IPS-20b (cell line): ENCODE measurements around the gene TMEM176A.
A peak's percentile ranks its signal among the peaks of the same experiment; 100 is the strongest.

Experiments
- H3K27ac ChIP-seq: one replicate; pipeline ENCODE4 v1.5.1; 2013; ENCODE audit warnings: low read length
- H3K27me3 ChIP-seq: 2 replicates; pipeline ENCODE4 v1.6.1; 2013; ENCODE audit warnings: mild to moderate bottlenecking, low read length, inconsistent platforms; ENCODE audit not compliant: insufficient read depth
- H3K36me3 ChIP-seq: 2 replicates; pipeline ENCODE4 v1.6.1; 2013; ENCODE audit warnings: low read depth, mild to moderate bottlenecking, inconsistent platforms, low read length, moderate library complexity; ENCODE audit not compliant: insufficient read depth
- H3K4me1 ChIP-seq: 2 replicates; pipeline ENCODE4 v1.6.1; 2013; ENCODE audit warnings: mild to moderate bottlenecking, control low read depth, inconsistent platforms, low read length, moderate library complexity; ENCODE audit not compliant: insufficient read depth
- H3K4me3 ChIP-seq: 2 replicates; pipeline ENCODE4 v1.5.1; 2013; ENCODE audit warnings: mild to moderate bottlenecking, low read length, inconsistent platforms
- H3K9ac ChIP-seq: 2 replicates; pipeline ENCODE4 v1.6.1; 2013; ENCODE audit warnings: low read depth, mild to moderate bottlenecking, inconsistent platforms, low read length, moderate library complexity
- H3K9me3 ChIP-seq: 2 replicates; pipeline ENCODE4 v1.6.1; 2013; ENCODE audit warnings: mild to moderate bottlenecking, low read depth, low read length, inconsistent platforms; ENCODE audit not compliant: insufficient read depth

The TMEM176A gene, protein sequence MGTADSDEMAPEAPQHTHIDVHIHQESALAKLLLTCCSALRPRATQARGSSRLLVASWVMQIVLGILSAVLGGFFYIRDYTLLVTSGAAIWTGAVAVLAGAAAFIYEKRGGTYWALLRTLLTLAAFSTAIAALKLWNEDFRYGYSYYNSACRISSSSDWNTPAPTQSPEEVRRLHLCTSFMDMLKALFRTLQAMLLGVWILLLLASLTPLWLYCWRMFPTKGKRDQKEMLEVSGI

DNA sequence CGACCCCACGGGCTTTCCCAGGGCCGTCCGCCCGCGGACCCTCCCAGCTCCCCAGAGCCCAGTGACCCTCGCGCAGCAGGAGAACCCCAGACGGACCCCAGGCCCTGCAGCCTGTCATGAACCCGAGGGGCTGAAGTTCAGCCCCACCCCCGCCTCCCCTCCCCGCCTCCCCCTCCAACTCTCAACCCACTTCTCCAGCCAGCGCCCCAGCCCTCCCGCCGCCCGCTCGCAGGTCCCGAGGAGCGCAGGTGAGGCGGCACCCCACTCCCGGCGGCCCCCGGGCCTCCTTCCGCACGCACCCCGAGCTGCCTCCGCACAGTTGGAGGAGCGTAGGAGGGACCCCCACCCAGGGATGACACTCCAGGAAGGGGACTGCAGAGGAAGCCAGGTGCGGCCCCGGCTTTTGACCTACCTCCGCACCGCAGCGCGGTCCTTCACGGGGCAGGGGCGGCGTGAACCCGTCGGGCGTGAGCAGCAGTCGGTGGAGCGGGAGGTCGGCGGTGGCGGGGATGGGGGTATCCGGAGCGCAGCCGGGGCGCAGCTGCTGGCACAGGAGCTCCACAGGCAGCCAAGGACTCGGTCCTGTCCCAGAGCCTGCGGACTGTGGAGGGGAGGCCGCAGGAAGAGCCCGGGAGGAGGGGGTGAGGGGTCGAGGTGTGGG is at the start of gene TMEM176A:
Gene TMEM176A (plus strand): TSS at position 189 of the 661 bp plus-strand sequence. CDS start 782 bp downstream, outside the sequence.
- 0 out of 2 replicates have a peak, but pooled peaks cover under 1% of the 10 kb centered on the region for H3K9me3 ChIP-seq
- H3K36me3 ChIP-seq = no peaks in the 10 kb centered on the region
- H3K27me3 ChIP-seq = peaks cover 86% of the 10 kb centered on the region
- H3K4me3 ChIP-seq = peak within 1 kb of the TSS; percentile 65
- no peaks in the 10 kb centered on the region; the same call in 1 of the 2 replicates for H3K4me1 ChIP-seq
- no peak within 1 kb of the TSS for H3K9ac ChIP-seq
- H3K27ac ChIP-seq = no peak within 1 kb of the TSS

DNA sequence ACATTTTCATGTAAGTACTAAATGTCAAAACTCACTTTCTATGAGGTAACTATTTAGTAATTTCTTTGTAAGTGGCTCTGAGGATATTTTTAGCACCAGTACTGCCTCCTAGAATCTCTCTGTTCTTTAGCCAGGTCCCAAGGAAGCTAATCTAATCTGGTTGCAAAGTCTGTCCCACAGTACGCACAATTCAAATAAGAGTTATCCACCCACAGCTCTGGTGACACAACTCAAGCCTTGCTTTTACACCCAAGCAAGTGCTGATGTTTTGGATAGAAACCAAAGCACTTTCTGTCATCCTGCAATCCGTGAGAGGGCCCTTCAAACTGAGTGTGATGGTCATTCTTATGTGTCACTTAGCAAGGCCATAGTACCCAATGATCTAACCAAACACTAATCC is 48.9 kb upstream of the TMEM176A start:
- Histone ChIP-seq H3K36me3 (no peaks in the 10 kb centered on the region), H3K27me3 (peaks cover 72% of the 10 kb centered on the region), H3K4me1 (no peaks in the 10 kb centered on the region), H3K27ac (no peak overlapping the region), H3K9ac (no peak overlapping the region), H3K4me3 (no peak overlapping the region), H3K9me3 (no peaks in the 10 kb centered on the region)

DNA sequence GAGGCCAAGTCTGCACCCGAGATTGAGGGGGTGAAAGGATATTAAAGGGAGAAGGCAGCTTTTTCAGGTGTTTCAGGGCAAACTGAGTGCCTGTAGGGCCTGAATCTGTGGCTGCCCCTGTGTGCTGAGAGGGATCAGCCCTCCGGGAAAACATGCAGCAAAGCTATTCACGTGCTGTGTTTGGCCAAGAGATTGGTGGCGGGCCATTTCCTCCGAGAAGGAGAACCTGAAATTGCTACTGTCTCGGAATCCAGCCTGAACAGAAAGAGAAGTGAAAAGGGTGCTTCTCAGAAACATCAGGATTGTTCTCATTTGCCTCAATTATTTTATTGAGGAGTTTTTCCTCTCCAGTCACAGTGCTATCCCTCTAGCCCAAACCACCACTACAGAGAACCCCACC is 47.3 kb upstream of the TMEM176A start:
- H3K27ac ChIP-seq = no peak overlapping the region
- peaks cover 56% of the 10 kb centered on the region for H3K27me3 ChIP-seq
- H3K4me3 ChIP-seq = no peak overlapping the region
- no peaks in the 10 kb centered on the region for H3K4me1 ChIP-seq
- H3K36me3 ChIP-seq = no peaks in the 10 kb centered on the region
- H3K9ac ChIP-seq = no peak overlapping the region
- H3K9me3 ChIP-seq = no peaks in the 10 kb centered on the region

DNA sequence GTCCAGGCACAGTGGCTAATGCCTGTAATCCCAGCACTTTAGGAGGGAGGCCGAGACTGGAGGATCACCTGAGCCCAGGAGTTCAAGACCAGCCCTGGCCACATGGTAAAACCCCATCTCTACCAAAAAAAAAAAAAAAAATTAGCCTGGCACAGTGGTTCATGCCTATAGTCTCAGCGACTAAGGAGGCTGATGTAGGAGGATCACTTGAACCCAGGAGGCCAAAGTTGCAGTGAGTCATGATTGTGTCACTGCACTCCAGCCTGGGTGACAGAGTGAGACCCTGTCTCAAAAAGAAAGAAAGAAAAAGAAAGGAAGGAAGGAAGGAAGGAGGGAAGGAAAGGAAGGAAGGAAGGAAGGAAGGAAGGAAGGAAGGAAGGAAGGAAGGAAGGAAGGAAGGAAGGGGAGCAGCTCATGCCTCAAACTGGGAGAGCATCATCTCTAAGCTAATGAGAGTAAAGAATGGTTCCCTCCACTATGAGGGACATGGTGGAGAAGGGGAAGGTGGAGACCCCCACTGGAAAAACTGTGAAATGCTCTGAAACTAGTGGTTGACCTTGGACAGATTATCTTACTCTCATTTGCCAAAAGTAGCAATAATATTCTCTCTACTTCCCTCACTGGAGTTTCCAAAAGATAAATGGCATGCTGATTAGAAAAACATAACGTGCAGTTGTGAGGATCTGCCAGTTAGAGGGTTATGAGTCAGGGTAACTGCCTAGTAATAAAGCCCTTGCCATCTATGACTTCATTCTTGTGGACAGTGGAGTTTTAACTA is 46.6 kb upstream of the TMEM176A start:
- H3K27me3 ChIP-seq = peaks cover 48% of the 10 kb centered on the region
- H3K4me3 ChIP-seq = no peak overlapping the region
- no peaks in the 10 kb centered on the region for H3K9me3 ChIP-seq
- H3K27ac ChIP-seq = no peak overlapping the region
- no peaks in the 10 kb centered on the region for H3K4me1 ChIP-seq
- no peak overlapping the region for H3K9ac ChIP-seq
- no peaks in the 10 kb centered on the region for H3K36me3 ChIP-seq

DNA sequence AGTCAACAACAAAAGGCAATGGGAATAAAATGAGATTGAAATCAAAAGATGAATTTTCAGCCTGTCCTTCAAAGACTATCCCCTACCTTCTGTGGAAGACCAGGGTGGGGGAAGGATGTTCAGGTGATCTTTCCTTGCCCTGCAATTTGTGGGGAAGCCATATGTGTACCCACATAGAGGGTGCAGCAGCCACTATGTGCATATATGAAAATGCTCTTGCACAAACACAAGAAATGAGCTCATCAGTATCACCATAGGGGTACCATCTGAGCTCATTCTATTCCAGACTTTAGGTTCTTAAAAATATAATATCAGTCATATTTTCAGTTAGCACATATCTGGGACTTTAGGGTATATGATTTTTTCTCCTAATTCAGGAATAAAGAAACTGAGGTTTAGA is 45.6 kb upstream of the TMEM176A start:
- H3K9ac ChIP-seq = no peak overlapping the region
- H3K36me3 ChIP-seq = no peaks in the 10 kb centered on the region
- no peaks in the 10 kb centered on the region for H3K9me3 ChIP-seq
- no peak overlapping the region for H3K4me3 ChIP-seq
- H3K4me1 ChIP-seq = no peaks in the 10 kb centered on the region
- H3K27me3 ChIP-seq = peaks cover 39% of the 10 kb centered on the region
- H3K27ac ChIP-seq = no peak overlapping the region

DNA sequence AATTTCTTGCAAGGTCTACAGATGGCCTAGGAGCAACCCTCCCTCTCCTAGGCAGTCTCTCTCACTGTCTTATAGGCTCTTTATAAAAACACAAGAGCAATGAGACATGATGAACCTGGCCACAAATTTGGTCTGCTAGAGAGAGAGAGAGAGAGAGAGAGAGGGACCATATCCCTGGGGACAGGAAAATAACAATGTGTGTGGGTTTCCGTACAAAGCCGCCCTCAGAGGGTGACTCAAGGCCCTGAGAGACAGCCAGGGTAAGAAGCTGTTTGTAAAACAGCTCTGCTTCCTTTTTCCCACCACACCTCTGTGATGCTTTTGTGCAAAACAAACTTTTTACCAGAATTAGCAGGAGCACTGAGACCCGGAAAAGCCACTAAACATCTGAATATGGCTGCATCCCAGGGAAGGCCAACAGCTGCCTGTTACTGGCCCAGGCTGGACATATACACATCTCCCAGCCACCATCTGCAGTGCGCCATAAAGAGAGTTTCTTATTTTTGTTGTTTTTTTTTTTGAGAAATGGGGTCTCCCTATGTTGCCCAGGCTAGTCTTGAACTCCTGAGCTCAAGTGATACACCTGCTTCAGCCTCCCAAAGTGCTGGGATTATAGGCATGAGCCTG is 45.0 kb upstream of the TMEM176A start:
- H3K9ac ChIP-seq = no peak overlapping the region

DNA sequence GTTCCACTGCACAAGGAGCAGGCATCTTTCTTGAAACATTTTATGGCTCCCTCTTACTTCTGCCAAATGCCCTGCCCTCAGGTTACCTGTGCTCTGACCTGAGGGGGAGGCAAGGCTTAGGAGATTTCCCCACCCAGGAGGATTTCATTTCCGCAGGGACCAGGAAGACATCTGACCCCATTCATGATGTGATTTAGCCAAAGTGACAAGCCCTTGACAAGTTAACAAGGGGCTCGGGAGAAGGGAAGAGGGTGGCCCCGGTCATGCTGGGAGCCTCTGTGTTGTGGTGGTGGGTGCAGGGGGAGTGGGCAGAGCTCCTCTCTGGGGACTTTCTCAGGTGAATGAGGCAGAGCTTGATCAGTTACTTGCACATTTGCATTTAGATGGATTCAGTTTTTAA is 44.4 kb upstream of the TMEM176A start:
- H3K9ac ChIP-seq = no peak overlapping the region
- no peak overlapping the region for H3K27ac ChIP-seq
- no peaks in the 10 kb centered on the region for H3K36me3 ChIP-seq
- H3K4me3 ChIP-seq = no peak overlapping the region
- peaks cover 32% of the 10 kb centered on the region for H3K27me3 ChIP-seq
- H3K9me3 ChIP-seq = no peaks in the 10 kb centered on the region
- no peaks in the 10 kb centered on the region for H3K4me1 ChIP-seq

More for the DNA sequence above, 45.0 kb upstream of the TMEM176A start:
- Histone ChIP-seq H3K4me3 (no peak overlapping the region), H3K9me3 (no peaks in the 10 kb centered on the region), H3K27me3 (peaks cover 33% of the 10 kb centered on the region), H3K27ac (no peak overlapping the region), H3K36me3 (no peaks in the 10 kb centered on the region), H3K4me1 (no peaks in the 10 kb centered on the region)

DNA sequence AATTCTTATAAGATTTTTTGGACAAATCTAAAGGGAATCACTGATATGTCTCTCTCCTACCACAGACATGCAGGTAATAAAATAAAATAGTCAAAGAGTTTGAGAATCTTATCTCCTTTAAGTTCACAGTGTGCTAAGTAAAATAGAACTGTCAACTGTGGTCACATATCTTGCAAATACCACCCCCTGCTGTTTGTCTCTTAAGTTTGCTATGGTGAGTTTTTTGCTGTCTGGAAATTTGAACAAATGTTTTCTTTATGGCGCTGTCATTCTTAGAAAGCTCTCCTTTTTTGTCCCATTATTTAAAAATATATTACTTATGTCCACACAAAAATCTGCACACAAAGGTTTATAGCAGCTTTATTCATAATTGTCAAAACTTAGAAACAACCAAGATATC is 43.7 kb upstream of the TMEM176A start:
- Histone ChIP-seq H3K27ac (no peak overlapping the region), H3K9ac (no peak overlapping the region), H3K4me1 (no peaks in the 10 kb centered on the region), H3K27me3 (peaks cover 28% of the 10 kb centered on the region), H3K4me3 (no peak overlapping the region), H3K9me3 (no peaks in the 10 kb centered on the region), H3K36me3 (no peaks in the 10 kb centered on the region)

DNA sequence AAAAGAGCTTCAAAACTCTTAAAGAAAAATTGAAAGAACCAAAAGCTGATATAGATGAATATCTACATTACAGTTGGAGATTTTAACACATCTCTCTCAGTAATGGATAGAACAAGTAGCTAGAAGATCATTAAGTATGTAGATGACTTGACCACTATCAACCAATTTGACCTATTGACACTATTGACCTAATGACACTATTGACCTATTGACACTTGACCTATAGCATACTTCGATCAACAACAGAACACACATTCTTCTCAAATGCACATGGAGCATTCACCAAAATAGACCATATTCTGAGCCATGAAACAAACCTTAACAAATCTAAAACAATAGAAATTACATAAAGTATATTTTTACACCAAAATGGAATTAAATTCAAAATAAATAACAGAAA is 41.1 kb upstream of the TMEM176A start:
- Histone ChIP-seq H3K4me1 (no peaks in the 10 kb centered on the region; the same call in 1 of the 2 replicates), H3K36me3 (no peaks in the 10 kb centered on the region), H3K9ac (no peak overlapping the region), H3K9me3 (no peaks in the 10 kb centered on the region), H3K27me3 (peaks cover 14% of the 10 kb centered on the region; the same call in 1 of the 2 replicates), H3K4me3 (no peak overlapping the region), H3K27ac (no peak overlapping the region)

DNA sequence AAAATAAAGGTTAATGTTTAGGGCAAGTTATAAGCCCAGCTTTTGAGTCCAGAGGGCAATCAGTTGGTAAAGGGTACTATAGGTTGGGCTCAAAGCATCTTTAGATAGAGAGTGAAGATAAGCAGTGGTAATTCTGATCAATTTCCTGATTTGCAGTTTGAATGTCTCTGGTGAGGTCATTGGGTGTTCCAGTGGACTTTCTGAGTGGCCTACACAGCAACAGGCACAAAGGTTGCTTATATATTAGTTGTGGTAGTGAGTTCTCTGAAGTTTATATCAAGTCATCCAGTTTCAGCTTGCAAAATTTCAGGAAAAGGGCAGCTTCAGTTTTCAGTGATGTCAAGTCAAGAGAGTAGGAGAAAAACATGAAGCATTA is 34.2 kb upstream of the TMEM176A start:
- H3K9me3 ChIP-seq = no peaks in the 10 kb centered on the region
- peaks cover 11% of the 10 kb centered on the region; the same call in 1 of the 2 replicates for H3K4me1 ChIP-seq
- no peak overlapping the region for H3K4me3 ChIP-seq
- no peak overlapping the region for H3K27ac ChIP-seq
- H3K9ac ChIP-seq = no peak overlapping the region
- no peaks in the 10 kb centered on the region for H3K36me3 ChIP-seq
- no peaks in the 10 kb centered on the region for H3K27me3 ChIP-seq

DNA sequence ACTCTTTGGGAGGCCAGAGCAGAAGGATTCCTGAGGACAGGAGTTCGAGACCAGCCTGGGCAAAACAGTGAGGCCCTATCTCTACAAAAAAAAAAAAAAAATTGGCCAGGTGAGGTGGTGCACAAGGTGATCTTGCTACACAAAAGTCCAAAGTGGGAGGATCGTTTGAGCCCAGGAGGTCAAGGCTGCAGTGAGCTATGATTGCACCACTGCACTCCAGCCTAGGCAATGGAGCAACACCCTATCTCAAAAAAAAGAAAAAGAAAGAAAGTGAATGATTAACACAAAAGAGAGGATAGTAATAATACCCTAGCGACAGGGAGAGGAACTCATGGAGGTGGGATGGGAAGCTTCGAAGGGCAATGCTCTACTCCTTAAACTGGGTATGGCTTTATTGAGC is 30.8 kb upstream of the TMEM176A start:
- H3K27me3 ChIP-seq = no peaks in the 10 kb centered on the region
- H3K9ac ChIP-seq = no peak overlapping the region
- peaks cover 9% of the 10 kb centered on the region; the same call in 1 of the 2 replicates for H3K4me1 ChIP-seq

More for the DNA sequence above, 30.8 kb upstream of the TMEM176A start:
- H3K27ac ChIP-seq = no peak overlapping the region
- no peaks in the 10 kb centered on the region for H3K36me3 ChIP-seq
- H3K4me3 ChIP-seq = no peak overlapping the region
- H3K9me3 ChIP-seq = no peaks in the 10 kb centered on the region; the same call in 1 of the 2 replicates
